ENCODE measurements around the gene PDCD11.
"Not testable (repeated sequence)": the region's sequence is repeated elsewhere in the genome, so short reads cannot be mapped to it uniquely, and the experiment has no call there.

Gene PDCD11

DNA sequence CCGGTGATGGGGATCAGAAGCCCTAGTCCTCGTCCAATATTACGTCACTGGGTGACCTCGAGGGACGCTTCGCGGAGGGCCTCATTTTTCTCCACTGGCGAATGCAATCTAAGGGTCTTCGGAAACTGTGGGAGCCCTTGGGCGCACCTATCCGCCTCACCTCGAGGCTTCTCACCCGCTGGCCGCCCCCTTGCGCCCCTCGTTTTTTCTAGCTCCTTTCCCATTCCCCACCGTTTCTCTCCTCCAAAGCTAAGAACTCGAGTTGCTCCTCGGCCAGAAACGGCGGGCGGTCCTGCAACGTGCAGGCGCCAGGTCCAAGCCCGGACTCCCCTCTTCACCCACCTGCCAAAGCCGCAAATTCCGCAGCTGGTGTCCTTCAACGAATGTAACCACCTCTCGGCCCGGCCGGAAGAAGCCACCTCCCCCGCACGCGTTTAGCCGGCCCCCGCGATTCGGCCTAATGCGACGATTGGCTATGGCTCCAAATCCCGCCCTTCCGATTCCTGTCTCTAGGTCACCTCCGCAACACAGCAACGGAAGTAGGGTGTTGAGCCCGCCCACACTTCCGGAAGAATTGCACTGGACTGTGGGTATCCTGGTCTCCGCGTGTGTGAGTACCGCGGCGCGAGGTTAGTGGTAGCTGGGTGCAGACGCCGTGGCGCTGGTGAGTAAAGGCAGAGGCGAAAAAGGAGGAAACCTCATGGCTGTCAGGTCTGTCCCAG, at the start of gene PDCD11, which contains the start of gene ATP5MK:
Gene PDCD11, plus strand, starts transcription at position 560 of the 722 bp plus-strand sequence. CDS start 1,801 bp downstream, outside the sequence.
Gene ATP5MK, minus strand, starts transcription at position 409 of the 722 bp plus-strand sequence. CDS start 4,018 bp downstream, outside the sequence.
- peak; percentile 86 for DNase-seq (ENCODE audit: low read depth in 2 of 2)

DNA sequence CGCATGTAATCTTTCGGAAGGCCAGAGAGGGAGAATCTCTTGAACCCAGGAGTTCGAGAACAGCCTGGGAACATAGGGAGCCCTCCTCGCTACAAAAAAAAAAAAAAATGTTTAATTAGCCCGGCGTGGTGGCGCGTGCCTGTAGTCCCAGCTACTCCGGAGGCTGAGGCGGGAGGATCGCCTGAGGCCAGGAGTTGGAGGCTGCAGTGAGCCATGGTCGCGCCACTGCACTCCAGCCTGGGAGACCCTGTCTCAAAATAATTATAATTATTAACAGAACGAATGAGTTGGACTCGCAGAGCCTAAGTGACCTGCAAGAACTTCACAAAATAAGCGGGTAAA, 46.3 kb upstream of the PDCD11 start:
- DNase-seq (ENCODE audit: low read depth in 2 of 2), result no peak

DNA sequence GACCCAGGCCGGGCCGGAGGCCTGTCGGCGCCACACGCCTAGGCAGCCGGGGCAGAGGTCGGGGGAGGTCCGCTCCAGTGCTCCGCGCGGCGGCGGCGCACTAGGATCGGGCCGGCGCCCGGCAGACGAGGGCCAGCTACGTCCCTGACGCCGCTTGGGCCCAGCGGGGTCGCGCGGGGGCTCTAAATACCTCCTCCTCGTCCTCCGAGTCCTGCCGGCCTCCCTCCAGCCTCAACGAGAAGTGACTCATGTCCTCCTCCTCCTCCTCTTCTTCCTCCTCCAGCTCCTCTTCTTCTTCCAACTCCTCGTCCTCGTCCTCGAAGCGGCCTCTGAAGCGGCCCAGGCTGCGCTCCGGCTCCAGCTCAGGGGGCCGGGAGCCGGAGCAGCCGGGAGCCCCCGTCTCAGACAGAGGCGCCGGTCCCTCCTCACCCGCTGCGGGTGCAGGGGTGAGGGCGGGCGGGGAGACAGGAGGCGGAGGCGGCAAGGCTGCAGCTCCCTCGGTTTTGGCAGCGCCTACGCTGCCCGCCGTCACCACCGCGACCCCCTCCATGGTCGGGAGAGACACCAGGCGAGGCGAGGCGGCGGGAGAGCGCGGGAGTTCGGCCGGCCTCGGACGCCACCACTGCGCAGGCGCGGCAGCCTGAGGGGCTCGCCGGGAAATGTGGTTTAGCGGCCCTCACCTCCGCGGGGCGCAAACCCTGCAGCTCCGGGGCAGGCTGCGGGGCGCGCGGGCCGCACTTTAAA, 45.7 kb upstream of the PDCD11 start, which contains the start of gene PCGF6:
Gene PCGF6, minus strand, starts transcription at position 624 of the 744 bp plus-strand sequence. Its CDS starts 74 bp downstream, at position 550.
- DNase-seq (ENCODE audit: low read depth in 2 of 2), result peak; percentile 40 to 43

DNA sequence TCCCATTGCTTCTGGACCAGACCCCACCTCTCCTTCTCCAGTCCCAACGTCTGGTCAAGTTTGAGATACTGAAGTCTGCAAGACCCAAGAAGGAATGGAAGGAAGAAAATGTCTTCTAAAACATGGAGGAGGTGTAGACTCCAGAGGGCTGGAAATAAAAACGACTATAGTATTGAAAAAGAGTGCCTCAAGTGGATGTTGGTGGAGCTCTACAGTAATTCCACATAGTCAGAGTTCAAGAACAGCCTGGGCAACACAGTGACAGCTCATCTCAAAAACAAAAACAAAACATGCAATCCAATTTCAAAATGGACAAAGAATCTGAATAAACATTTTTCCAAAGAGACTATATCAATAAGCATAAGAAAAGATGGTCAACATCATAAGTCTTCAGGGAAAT, 43.1 kb upstream of the PDCD11 start:
- DNase-seq (ENCODE audit: low read depth in 2 of 2), result no peak

GRCh38 chr10:103354567-103354966, 41.9 kb upstream of the PDCD11 start:
- DNase-seq (ENCODE audit: low read depth in 2 of 2), result not testable (repeated sequence)

DNA sequence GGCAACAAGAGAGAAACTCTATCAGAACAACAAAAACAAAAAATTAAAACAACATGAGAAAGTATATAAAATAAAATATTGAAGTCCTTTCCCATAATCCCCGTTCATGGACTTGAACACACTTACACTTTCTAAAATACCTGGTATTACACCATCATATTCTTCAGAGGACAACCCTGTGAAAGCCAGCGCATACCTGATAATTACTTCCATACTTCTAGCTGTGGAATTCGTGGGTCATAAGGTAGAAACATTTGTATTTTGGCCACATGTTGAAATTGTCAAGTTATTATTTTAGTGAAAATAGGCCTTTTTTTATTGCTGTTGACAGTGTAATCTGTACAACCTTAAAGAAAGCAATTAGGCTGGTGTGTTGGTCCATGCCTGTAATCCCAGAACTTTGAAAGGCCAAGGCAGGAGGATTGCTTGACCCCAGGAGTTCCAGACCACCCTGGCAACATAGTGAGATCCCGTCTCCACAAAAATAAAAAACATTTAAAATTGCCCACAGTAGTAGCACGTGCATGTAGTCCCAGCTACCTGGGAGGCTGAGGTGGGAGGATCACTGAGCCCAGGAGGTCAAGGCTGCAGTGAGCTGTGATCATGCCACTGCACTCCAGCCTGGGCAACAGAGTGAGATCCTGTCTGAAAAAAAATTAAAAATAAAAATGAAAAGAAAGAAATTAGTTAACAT, 40.4 kb upstream of the PDCD11 start:
- DNase-seq (ENCODE audit: low read depth in 2 of 2), result no peak

- DNase-seq (ENCODE audit: low read depth in 2 of 2), result not testable (repeated sequence)
Measured at GRCh38 chr10:103359493-103359892, 36.9 kb upstream of the PDCD11 start.

DNA sequence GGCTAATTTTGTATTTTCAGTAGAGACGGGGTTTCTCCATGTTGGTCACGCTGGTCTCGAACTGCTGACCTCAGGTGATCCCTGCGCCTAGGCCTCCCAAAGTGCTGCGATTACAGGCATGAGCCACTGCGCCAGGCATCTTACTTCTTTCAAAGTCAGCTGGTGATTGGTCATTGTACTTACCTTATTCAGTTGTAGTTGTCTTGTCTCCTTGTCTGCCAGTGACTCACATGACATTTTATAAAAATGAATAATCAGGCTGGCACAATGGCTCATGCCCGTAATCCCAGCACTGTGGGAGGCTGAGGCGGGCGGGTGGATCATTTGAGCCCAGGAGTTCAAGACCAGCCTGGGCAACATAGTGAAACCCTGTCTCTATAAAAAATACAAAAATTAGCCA, 35.6 kb upstream of the PDCD11 start:
- not testable (repeated sequence) for DNase-seq (ENCODE audit: low read depth in 2 of 2)

DNA sequence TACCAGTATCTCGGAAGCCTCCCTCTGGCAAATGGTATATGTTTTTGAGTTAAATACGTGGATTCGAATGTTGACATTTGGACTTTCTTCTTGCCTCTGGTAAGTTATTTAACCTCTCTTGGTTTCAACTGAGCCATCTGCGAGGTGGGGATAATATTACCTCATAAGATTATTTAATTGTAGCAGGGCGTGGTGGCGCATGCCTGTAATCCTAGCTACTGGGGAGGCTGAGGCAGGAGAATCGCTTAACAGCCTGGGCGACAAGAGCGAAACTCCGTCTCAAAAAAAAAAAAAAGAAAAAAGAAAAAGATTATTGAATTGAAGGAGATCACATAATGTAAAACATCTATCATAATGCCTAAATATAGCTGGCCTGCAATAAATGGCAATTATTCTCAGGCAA, 29.0 kb upstream of the PDCD11 start:
- no peak for DNase-seq (ENCODE audit: low read depth in 2 of 2)

GRCh38 chr10:103367782-103368518, 28.5 kb upstream of the PDCD11 start, which contains the start of gene TAF5:
TAF5 (plus strand) TSS chr10:103367976; CDS start chr10:103367990, 14 bp downstream.
- peak; percentile 68 to 70 for DNase-seq (ENCODE audit: low read depth in 2 of 2)

DNA sequence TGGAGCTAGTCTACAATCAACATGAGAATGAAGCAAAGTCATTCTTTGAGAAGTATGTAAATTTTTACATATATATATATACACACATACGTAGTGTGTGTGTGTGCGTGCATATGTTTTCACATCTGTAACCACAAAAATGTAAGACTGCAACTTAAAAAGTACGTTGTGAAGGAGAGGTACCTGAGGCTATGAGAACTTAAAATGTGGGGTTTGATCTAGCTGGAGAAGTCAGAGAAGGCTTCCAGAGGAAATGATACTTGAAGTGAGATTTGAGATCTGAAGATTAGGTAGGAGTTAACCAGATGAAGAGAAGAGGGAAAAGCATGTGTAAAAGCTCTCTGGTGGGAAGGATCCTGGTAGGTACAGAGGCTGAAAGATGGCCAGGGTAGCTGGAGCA, 22.9 kb upstream of the PDCD11 start:
- no peak for DNase-seq (ENCODE audit: low read depth in 2 of 2)

GRCh38 chr10:103374263-103374662, 22.2 kb upstream of the PDCD11 start:
- DNase-seq (ENCODE audit: low read depth in 2 of 2), result no peak

DNA sequence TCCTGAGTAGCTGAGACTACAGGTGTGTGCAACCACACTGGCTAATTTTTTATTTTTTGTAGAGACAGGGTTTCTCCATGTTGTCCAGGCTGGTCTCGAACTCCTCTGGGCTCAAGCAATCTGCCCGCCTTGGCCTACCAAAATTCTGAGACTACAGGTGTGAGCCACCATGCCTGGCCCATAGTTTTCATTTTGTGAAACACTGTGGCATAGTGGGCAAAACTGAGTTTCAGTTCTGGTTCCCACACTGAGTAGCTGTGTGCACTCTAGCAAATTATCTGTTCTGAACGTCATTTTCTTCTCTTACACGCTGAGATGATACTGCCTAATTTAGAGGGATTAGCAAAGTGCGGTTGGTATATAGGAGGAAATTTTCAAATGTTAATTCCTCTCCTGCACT, 13.7 kb upstream of the PDCD11 start:
- no peak for DNase-seq (ENCODE audit: low read depth in 2 of 2)

DNA sequence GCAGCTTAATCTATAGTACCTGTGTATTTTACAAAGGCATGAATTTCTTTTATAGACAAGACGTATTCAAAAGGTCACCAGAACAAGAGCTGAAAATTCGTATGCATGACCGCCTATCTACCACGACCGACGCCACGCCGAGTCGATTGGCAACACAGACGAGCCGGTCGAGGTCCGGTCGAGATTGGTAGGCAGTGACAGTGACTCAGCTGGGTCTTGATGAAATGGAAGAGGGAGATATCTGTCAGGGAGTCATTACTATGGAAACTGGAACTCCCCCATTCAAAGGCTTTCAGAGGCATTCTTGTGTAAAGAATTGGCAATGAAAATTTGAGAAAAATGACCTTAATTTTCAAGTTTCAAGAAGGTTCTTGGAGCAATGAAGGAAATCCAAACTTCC, 2.2 kb upstream of the PDCD11 start:
- DNase-seq (ENCODE audit: low read depth in 2 of 2), result no peak

DNA sequence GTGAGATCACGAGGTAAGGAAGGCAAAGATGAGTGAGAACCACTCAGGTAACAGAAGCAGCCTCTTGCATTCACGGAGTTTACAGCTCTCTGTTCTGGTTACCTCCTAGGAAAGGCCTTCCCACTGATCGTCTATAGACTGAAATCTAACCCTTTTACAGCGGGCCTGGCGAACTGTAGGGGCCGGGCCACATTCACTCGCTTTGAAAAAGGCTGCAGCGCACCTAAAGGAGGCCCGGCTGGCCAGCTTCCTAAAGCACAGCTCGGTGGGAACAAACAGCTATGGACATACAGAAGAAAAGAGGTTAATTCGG, 716 bp upstream of the PDCD11 start:
- no peak for DNase-seq (ENCODE audit: low read depth in 2 of 2)

DNA sequence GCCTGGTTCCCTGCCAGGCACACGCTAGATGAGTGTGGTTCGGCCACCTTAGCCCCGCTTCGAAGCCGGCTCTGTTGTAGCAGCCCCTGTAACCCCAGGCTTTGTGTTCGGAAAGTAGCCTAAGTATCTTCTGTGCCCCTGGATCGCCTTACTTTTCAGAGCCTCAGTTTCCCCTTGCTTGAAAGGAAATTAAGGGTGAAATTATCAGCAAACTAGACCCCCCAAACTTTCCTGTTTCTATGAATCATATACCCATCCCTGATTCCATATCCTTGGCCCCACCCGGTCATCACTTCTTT, 312 bp downstream of the PDCD11 start:
- no peak for DNase-seq (ENCODE audit: low read depth in 2 of 2)

DNA sequence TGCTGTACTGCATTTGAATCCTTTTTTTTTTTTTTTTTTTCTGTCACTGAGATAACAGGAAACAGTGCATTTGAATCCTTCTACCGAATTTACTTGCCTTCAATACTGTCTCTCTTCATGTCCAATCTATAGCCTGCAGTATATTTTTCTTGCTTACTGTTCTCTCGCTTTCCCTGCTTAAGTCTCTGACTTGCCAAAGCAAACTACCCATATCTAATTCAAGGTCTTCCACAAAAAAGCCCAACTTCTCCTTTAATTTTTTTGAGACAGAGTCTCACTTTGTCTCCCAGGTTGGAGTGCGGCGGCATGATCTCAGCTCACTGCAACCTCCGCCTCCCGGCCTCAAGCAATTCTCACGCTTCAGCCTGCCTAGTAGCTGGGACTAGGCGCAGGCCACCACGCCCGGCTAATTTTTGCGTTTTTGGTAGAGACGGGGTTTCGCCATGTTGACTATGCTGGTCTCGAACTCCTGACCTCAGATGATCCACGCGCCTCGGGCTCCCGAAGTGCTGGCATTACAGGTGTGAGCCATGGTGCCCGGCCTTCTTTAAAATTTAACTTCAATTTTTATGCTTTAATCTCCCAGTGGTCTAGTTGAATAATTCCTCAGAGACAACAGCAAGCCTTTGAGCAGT, 882 bp downstream of the PDCD11 start:
- no peak for DNase-seq (ENCODE audit: low read depth in 2 of 2)

DNA sequence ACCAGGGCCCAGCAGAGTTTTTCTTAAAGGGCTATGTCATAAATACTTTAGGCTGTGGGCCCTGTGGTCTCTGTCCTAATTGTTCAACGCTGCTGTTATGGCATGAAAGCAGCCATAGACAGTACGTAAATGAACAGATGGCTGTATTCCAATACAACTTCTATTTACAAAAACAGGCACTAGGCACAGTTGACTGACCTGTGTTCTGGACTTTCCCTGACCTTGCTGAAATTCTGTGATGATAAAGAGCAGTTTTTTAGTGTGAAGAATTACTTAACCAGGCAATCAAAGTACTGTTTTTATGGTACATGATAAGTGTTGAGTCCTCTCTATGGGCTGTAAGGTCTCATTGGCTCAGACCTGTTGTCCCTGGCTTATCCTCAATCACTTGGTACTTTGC, 17.1 kb downstream of the PDCD11 start:
- DNase-seq (ENCODE audit: low read depth in 2 of 2), result no peak

- no peak for DNase-seq (ENCODE audit: low read depth in 2 of 2)
Measured at GRCh38 chr10:103415581-103415980, 19.2 kb downstream of the PDCD11 start.

- peak; percentile 14 to 38 for DNase-seq (ENCODE audit: low read depth in 2 of 2)
Measured at GRCh38 chr10:103416436-103417147, 20.2 kb downstream of the PDCD11 start.

- not testable (repeated sequence) for DNase-seq (ENCODE audit: low read depth in 2 of 2)
Measured at GRCh38 chr10:103417148-103417469, 20.7 kb downstream of the PDCD11 start.
